Loucy (cell line): ENCODE measurements around the gene SNRNP200.

Experiments
- H2AFZ ChIP-seq: fragments of 200-600 bp; sonication (generic); 2 replicates; pipeline ENCODE4 v1.6.0; 2016; ENCODE audit warnings: antibody characterized with exemption, mild to moderate bottlenecking, low read length, moderate library complexity
- H3F3A ChIP-seq: fragments of 200-600 bp; 2 replicates; pipeline ENCODE4 v1.6.0; 2016; ENCODE audit warnings: antibody characterized with exemption, low read depth, mild to moderate bottlenecking
- H3K27me3 ChIP-seq: fragments of 200-600 bp; sonication (generic); 2 replicates; pipeline ENCODE4 v1.6.1; 2014; ENCODE audit warnings: low read length, mild to moderate bottlenecking; ENCODE audit not compliant: insufficient read depth, poor library complexity, severe bottlenecking
- H3K36me3 ChIP-seq: fragments of 200-600 bp; sonication (generic); 2 replicates; pipeline ENCODE4 v1.6.1; 2016; ENCODE audit warnings: low read length; ENCODE audit not compliant: insufficient read depth
- H3K4me1 ChIP-seq: fragments of 200-600 bp; sonication (generic); 2 replicates; pipeline ENCODE4 v1.5.1; 2014; ENCODE audit warnings: low read length, mild to moderate bottlenecking; ENCODE audit not compliant: insufficient read depth, poor library complexity, severe bottlenecking
- H3K4me2 ChIP-seq: fragments of 200-600 bp; sonication (generic); 2 replicates; pipeline ENCODE4 v1.6.0; 2014; ENCODE audit warnings: antibody characterized with exemption, low read length, low read depth, mild to moderate bottlenecking; ENCODE audit not compliant: poor library complexity, severe bottlenecking
- H3K4me3 ChIP-seq: fragments of 200-600 bp; sonication (generic); 2 replicates; pipeline ENCODE4 v1.5.1; 2014; ENCODE audit warnings: low read length, mild to moderate bottlenecking, mixed read lengths; ENCODE audit not compliant: poor library complexity, severe bottlenecking
- H3K79me2 ChIP-seq: fragments of 200-600 bp; sonication (generic); 2 replicates; pipeline ENCODE4 v1.6.1; 2014; ENCODE audit warnings: low read length; ENCODE audit not compliant: insufficient read depth
- H3K9ac ChIP-seq: fragments of 200-600 bp; sonication (generic); 2 replicates; pipeline ENCODE4 v1.6.0; 2014; ENCODE audit warnings: mild to moderate bottlenecking, low read depth, low read length, moderate library complexity; ENCODE audit not compliant: poor library complexity, severe bottlenecking
- H3K9me2 ChIP-seq: fragments of 200-600 bp; sonication (generic); replicated peaks from 2 replicates; pipeline ENCODE4 v1.6.1; 2016; ENCODE audit warnings: low read depth, low read length, mixed read lengths
- H3K9me3 ChIP-seq: fragments of 200-600 bp; sonication (generic); 2 replicates; pipeline ENCODE4 v1.6.1; 2014; ENCODE audit warnings: mild to moderate bottlenecking, antibody characterized with exemption, low read length, low read depth; ENCODE audit not compliant: insufficient read depth
- H4K20me1 ChIP-seq: fragments of 200-600 bp; sonication (generic); 2 replicates; pipeline ENCODE4 v1.6.0; 2014; ENCODE audit warnings: antibody characterized with exemption, low read length, mild to moderate bottlenecking; ENCODE audit not compliant: insufficient read depth, poor library complexity, severe bottlenecking
- EZH2phosphoT487 ChIP-seq: fragments of 200-600 bp; IDR thresholded peaks from 2 replicates; pipeline ENCODE4 v1.6.1; 2018; ENCODE audit warnings: antibody characterized with exemption, mild to moderate bottlenecking, moderate library complexity, borderline replicate concordance
- TF ChIP-seq, protein P1 (sequence below): fragments of 200-600 bp; sonication (generic); conservative IDR thresholded peaks from 2 replicates; pipeline ENCODE4 v1.5.1; 2014; ENCODE audit warnings: mild to moderate bottlenecking, antibody characterized with exemption, low read length

Gene SNRNP200

DNA sequence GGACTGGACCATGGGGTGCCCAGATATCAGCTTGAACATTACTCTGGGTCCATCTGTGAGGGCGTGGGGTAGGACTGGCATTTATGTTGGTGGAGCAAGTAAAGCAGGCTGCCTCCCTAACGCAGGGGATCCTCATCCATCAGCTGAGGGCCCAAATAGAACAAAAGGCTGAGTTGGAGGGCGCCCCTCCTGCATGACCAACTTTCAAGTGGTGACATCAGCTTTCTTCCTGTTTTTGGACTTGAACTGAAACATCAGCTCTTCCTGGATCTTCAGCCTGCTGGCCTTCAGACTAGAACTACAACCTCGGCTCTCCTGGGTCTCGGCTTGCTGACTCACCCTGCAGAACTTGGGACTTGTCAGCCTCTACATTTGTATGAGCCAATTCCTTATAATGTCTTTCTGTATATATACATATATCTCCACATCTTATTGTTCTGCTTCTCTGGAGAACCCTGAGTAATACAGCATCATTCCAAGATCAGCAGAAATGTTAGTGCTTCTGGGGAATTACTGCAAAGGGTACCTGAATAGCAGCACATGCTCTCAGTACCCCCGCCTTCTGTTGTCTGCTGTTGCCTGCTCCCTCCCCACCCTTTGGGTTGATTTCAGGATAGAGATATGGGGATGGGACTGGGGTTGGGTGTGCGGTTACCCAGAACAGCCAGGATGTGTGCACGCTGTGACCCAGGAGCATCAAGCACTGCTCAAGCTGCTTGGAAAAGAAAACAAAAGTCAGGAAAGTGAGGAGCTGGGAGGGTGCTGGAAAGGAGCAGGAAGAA is 59.5 kb downstream of the SNRNP200 start:
- Histone ChIP-seq H4K20me1 (no peaks in the 10 kb centered on the region), H3K9ac (no peak overlapping the region), H3K27me3 (no peaks in the 10 kb centered on the region), H3F3A (no peaks in the 10 kb centered on the region), H3K36me3 (no peaks in the 10 kb centered on the region), H3K4me1 (peaks cover 20% of the 10 kb centered on the region), H2AFZ (no peak overlapping the region), H3K9me2 (no peaks in the 10 kb centered on the region), H3K79me2 (no peaks in the 10 kb centered on the region), H3K4me3 (no peak overlapping the region), H3K9me3 (no peaks in the 10 kb centered on the region), H3K4me2 (no peak overlapping the region)
- TF ChIP-seq, protein P1, sequence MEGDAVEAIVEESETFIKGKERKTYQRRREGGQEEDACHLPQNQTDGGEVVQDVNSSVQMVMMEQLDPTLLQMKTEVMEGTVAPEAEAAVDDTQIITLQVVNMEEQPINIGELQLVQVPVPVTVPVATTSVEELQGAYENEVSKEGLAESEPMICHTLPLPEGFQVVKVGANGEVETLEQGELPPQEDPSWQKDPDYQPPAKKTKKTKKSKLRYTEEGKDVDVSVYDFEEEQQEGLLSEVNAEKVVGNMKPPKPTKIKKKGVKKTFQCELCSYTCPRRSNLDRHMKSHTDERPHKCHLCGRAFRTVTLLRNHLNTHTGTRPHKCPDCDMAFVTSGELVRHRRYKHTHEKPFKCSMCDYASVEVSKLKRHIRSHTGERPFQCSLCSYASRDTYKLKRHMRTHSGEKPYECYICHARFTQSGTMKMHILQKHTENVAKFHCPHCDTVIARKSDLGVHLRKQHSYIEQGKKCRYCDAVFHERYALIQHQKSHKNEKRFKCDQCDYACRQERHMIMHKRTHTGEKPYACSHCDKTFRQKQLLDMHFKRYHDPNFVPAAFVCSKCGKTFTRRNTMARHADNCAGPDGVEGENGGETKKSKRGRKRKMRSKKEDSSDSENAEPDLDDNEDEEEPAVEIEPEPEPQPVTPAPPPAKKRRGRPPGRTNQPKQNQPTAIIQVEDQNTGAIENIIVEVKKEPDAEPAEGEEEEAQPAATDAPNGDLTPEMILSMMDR: no peak
- TF ChIP-seq EZH2phosphoT487: no peak

DNA sequence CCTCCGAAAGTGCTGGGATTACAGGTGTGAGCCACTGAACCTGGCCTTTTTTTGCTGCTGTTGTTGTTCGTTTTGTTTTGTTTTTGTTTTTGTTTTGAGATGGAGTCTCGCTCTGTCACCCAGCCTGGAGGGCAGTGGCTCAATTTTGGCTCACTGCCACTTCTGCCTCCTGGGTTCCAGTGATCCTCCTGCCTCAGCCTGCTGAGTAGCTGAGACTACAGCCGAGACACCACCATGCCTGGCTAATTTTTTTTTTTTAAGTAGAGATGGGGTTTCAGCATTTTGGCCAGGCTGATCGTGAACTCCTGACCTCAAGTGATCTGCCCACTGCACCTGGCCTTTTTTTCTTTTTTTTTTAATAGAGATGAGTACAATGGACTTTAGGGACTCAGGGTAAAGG is 61.5 kb downstream of the SNRNP200 start:
- H3K9me2 ChIP-seq: no peaks in the 10 kb centered on the region
- H2AFZ ChIP-seq: no peak overlapping the region
- H3K4me2 ChIP-seq: no peak overlapping the region
- no peaks in the 10 kb centered on the region for H3K36me3 ChIP-seq
- H3K27me3 ChIP-seq: no peaks in the 10 kb centered on the region
- H3K9ac ChIP-seq: no peak overlapping the region
- TF ChIP-seq, protein P1: no peak
- no peak for TF ChIP-seq EZH2phosphoT487
- no peaks in the 10 kb centered on the region for H3K79me2 ChIP-seq
- H3K4me1 ChIP-seq: peaks cover 22% of the 10 kb centered on the region
- H3K4me3 ChIP-seq: no peak overlapping the region
- H3K9me3 ChIP-seq: no peaks in the 10 kb centered on the region
- no peaks in the 10 kb centered on the region for H4K20me1 ChIP-seq
- no peaks in the 10 kb centered on the region for H3F3A ChIP-seq

DNA sequence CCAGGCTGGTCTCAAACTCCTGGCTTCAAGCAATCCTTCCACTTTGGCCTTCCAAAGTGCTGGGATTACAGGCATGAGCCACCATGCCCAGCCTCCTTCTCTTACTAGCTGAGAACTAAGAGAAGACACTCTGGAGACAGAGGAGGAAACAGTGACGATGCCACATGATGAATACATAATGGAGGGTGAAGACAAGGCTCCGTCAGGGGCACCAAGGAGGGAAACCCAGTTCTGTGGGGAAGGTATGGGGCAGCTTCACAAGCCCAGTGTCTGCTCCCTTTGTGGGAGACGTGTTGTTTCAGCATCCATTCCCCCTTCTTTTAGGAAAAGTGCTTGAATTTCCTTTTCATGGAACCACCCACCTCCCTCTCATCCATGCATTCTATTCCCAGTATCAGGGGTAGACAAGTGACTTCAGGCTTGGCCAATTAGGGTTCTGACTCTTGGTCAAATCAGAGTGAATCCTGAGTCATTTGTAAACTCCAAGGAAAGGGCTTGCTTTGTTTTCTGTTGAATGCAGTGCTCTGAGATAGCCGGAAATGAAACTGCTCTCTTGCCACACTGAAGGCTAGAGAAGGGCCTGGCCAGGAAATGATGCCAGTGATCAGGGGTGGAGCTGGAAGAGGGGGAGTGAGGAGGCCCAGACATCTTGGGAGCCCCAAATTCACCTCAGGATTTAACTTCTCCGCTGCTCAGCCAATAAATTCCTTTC is 63.3 kb downstream of the SNRNP200 start:
- Histone ChIP-seq H2AFZ (no peak overlapping the region), H3K9me2 (no peaks in the 10 kb centered on the region), H3K9ac (peak overlapping the region; percentile 61), H3K4me1 (peaks cover 22% of the 10 kb centered on the region), H3F3A (no peaks in the 10 kb centered on the region), H3K4me3 (peak overlapping the region; percentile 59), H3K27me3 (no peaks in the 10 kb centered on the region), H3K9me3 (no peaks in the 10 kb centered on the region), H3K4me2 (peak overlapping the region; percentile 75), H4K20me1 (no peaks in the 10 kb centered on the region), H3K36me3 (no peaks in the 10 kb centered on the region; the same call in 1 of the 2 replicates), H3K79me2 (no peaks in the 10 kb centered on the region)
- no peak for TF ChIP-seq EZH2phosphoT487
- TF ChIP-seq, protein P1: no peak
